Kidney (tissue), 14 donors: Measurements from ENCODE around the gene CDKL1. TPM values are rescaled to one million over a fixed set of nuclear protein-coding genes. Genes with fewer than 3 reads are reported as not detected.

ENCODE experiments used
- DNase-seq, 5 donors: peaks; one replicate each; pipeline ENCODE4 v3.0.0-alpha.2; 2013 to 2020
- FAIRE-seq: peaks from 2 replicates; lab custom pipeline; 2012; peaks lifted over from hg19 to GRCh38; lab: Jason Lieb, UNC
- H3K27ac ChIP-seq, 2 donors: one replicate each; pipeline ENCODE4 v1.7.0; 2013; ENCODE audit warnings: low read depth in 2 of 2, low read length in 2 of 2, inconsistent platforms in 1 of 2
- H3K27me3 ChIP-seq: one replicate; pipeline ENCODE4 v1.7.1; 2013; ENCODE audit warnings: low read length, inconsistent platforms; ENCODE audit not compliant: control insufficient read depth, insufficient read depth
- H3K36me3 ChIP-seq, 3 donors: one replicate each; pipeline versions ENCODE4 v1.7.0 to v1.7.1; 2013; ENCODE audit warnings: low read length in 3 of 3, control low read depth in 1 of 3, inconsistent platforms in 1 of 3; ENCODE audit not compliant: insufficient read depth in 3 of 3, control insufficient read depth in 2 of 3
- H3K4me1 ChIP-seq, 3 donors: one replicate each; pipeline versions ENCODE4 v1.7.0 to v1.7.1; 2013; ENCODE audit warnings: low read length in 3 of 3, inconsistent platforms in 1 of 3, low read depth in 1 of 3; ENCODE audit not compliant: control insufficient read depth in 2 of 3, insufficient read depth in 2 of 3
- H3K4me3 ChIP-seq, 3 donors: one replicate each; pipeline versions ENCODE4 v1.7.0 to v1.8.1; 2013; ENCODE audit warnings: low read length in 3 of 3, control low read depth in 1 of 3, inconsistent platforms in 1 of 3
- H3K9ac ChIP-seq, 3 donors: one replicate each; pipeline versions ENCODE4 v1.7.0 to v1.7.1; 2013; ENCODE audit warnings: low read length in 3 of 3, control low read depth in 1 of 3, inconsistent platforms in 1 of 3
- H3K9me3 ChIP-seq, 3 donors: one replicate each; pipeline versions ENCODE4 v1.7.0 to v1.7.1; 2013; ENCODE audit warnings: low read length in 3 of 3, control low read depth in 1 of 3, inconsistent platforms in 1 of 3; ENCODE audit not compliant: control insufficient read depth in 2 of 3, insufficient read depth in 1 of 3
- CTCF ChIP-seq: IDR thresholded peaks from 3 replicates; pipeline ENCODE4 v1.5.1; 2012; ENCODE audit warnings: mild to moderate bottlenecking, moderate library complexity, borderline replicate concordance; ENCODE audit not compliant: insufficient read depth; ENCODE audit errors: extremely low read depth
- intact Hi-C: fragments of 100-400 bp; cut with DNase I; formaldehyde crosslinking; loops from one replicate; pipeline ENCODE4 v1.11.1; 2022
- polyA plus RNA-seq: library from polyadenylated mRNA; stranded (reverse); fragments of 350-450 nt; fragmentation: Illumina TruSeq; extraction: RNeasy Lipid Tissue Mini Kit (QIAGEN cat#74804); gene quantifications from one replicate; pipeline ENCODE4 v1.2.3, GENCODE V29; 2014; ENCODE audit warnings: low read depth, low replicate concordance; ENCODE audit not compliant: insufficient read depth
- total RNA-seq: library from RNA; stranded (reverse); fragmentation: NEBNext Ultra II Directional; extraction: Animal tissue kit (Norgen Biotek cat#: 25700); gene quantifications from one replicate; pipeline ENCODE4 v1.2.1, GENCODE V29; 2021
- donor health status: control.
- donor health status: control.
- donor health status: control.
- donor health status: control.
- donor health status: control.
- donor health status: DM: yes; HTN: yes; CAD: no.
- donor health status: Normal renal cell carcinoma (clear cell type).

The CDKL1 gene
- total and polyA plus RNA-seq, 2 donors from 2014 or later: 17.9 to 60.0 TPM

- Histone ChIP-seq H3K27ac (peak overlapping the region; percentile 26 to 69), H3K4me1 (peaks cover 5 to 16% (median 14%) of the 10 kb centered on the region in 3 donors), H3K9ac (peak overlapping the region in 1 of 3 donors; percentile 42), H3K9me3 (no peaks in the 10 kb centered on the region), H3K36me3 (peaks cover 0 to 24% (median 18%) of the 10 kb centered on the region in 3 donors), H3K4me3 (no peak overlapping the region), H3K27me3 (no peaks in the 10 kb centered on the region)
- intact Hi-C loops: no loop called here
- DNase-seq: peak; percentile 69 to 94 (median 81)
- TF ChIP-seq CTCF: no peak
- FAIRE-seq: no peak
Measured at GRCh38 chr14:50335389-50335788, 61.3 kb downstream of the CDKL1 start.

GRCh38 chr14:50334211-50334610, 62.5 kb downstream of the CDKL1 start:
- FAIRE-seq (no peak), DNase-seq (no peak)
- intact Hi-C loops: no loop called here
- H3K9ac ChIP-seq: no peak overlapping the region
- TF ChIP-seq CTCF: no peak
- H3K4me1 ChIP-seq: peaks cover 5 to 16% (median 14%) of the 10 kb centered on the region in 3 donors
- no peaks in the 10 kb centered on the region for H3K27me3 ChIP-seq
- no peak overlapping the region for H3K27ac ChIP-seq
- no peaks in the 10 kb centered on the region for H3K9me3 ChIP-seq
- H3K4me3 ChIP-seq: no peak overlapping the region
- peaks cover 0 to 25% (median 18%) of the 10 kb centered on the region in 3 donors for H3K36me3 ChIP-seq

GRCh38 chr14:50333014-50333509, 63.6 kb downstream of the CDKL1 start:
- DNase-seq: no peak
- intact Hi-C loops: no loop called here
- no peak overlapping the region for H3K27ac ChIP-seq

More at GRCh38 chr14:50333014-50333509, 63.6 kb downstream of the CDKL1 start:
- no peak for TF ChIP-seq CTCF
- H3K4me1 ChIP-seq: peaks cover 5 to 16% (median 10%) of the 10 kb centered on the region in 3 donors
- FAIRE-seq: no peak
- no peak overlapping the region for H3K4me3 ChIP-seq
- peaks cover 0 to 25% (median 18%) of the 10 kb centered on the region in 3 donors for H3K36me3 ChIP-seq
- H3K9me3 ChIP-seq: no peaks in the 10 kb centered on the region
- no peaks in the 10 kb centered on the region for H3K27me3 ChIP-seq
- H3K9ac ChIP-seq: no peak overlapping the region
